Lung microvascular endothelial cell (primary cell): ENCODE measurements around the gene COMMD3. TPM values are rescaled to one million over a fixed set of nuclear protein-coding genes. Genes with fewer than 3 reads are reported as not detected.

Experiments
- DNase-seq, 2 donors: peaks; one replicate each; pipeline versions ENCODE4 v3.0.0 to v3.0.0-alpha.2; 2010; ENCODE audit warnings: low read depth in 2 of 2
- total RNA-seq: library from RNA; depleted of rRNA; stranded (reverse); fragments of >200 nt; gene quantifications from 2 replicates; pipeline ENCODE4 v1.2.1, GENCODE V29; 2014

Gene COMMD3
- total RNA-seq, 1 donor from 2014 or later = 32.7 TPM

GRCh38 chr10:22366435-22366703 lies 50.2 kb downstream of the COMMD3 start:
- no peak for DNase-seq

GRCh38 chr10:22366771-22367170 lies 50.6 kb downstream of the COMMD3 start:
- DNase-seq = no peak

GRCh38 chr10:22367471-22367870 lies 51.3 kb downstream of the COMMD3 start:
- DNase-seq = no peak

GRCh38 chr10:22368402-22368801 lies 52.2 kb downstream of the COMMD3 start:
- no peak for DNase-seq

- no peak for DNase-seq
These were observed 52.8 kb downstream of the COMMD3 start for GRCh38 chr10:22368981-22369380.

GRCh38 chr10:22369434-22370072 lies 53.4 kb downstream of the COMMD3 start:
- peak; percentile 32 to 60 for DNase-seq

Other genes starting within 250 kb of the COMMD3 start
- gene EBLN1, start 98.4 kb upstream of the COMMD3 start, total RNA-seq = not detected in 2 replicates
- gene BMI1, start 4.7 kb downstream of the COMMD3 start, total RNA-seq = 17.2 and 34.3 TPM in 2 replicates
- gene SPAG6, start 29.1 kb downstream of the COMMD3 start, total RNA-seq = not detected in 2 replicates